Body of pancreas (tissue), 4 donors: ENCODE results near the gene ZFHX2.

Experiments
- POLR2A ChIP-seq, 3 donors: fragments of 450-650 bp; IDR thresholded peaks; one replicate each; pipeline ENCODE4 v1.6.1; 2016; ENCODE audit warnings: antibody characterized with exemption in 3 of 3, mild to moderate bottlenecking in 2 of 3
- TF ChIP-seq, protein P1 (sequence below), 7 experiments: fragments of 450-650 bp in 4 of 7; fragments of 200-600 bp in 3 of 7; sonication (generic) in 3 of 7; IDR thresholded peaks; one replicate each; pipeline ENCODE4 v1.5.1; 2016 to 2019; ENCODE audit warnings: antibody characterized with exemption in 7 of 7

DNA sequence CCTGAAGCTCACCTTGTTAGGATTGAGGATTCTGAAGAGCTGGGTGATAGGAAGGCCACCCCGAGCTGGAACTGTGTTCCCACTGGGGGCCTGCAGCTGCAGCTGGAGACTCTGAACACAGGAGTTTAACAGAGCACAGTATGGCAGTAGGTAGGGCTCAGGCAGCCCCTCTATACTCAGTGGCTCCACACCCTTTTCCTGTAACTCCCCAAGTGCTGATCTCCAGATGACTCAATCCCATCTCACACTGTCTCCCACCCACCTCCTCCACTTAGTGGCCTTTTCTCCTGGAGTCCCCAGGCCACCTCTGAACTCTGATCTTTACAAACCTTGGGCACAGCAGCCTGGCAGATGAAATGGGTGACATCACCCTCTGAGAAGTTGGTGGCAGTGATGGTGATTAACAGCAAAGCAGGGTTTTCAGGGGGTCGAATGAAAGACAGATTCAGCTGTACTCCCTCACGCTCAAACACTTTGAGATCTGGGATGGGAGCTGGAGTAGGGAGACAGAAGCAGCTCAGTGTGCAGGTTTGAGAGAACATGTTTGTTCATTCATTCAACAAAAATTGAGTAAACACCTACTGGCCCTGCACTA is 8.5 kb upstream of the ZFHX2 start:
- TF ChIP-seq, protein P1, sequence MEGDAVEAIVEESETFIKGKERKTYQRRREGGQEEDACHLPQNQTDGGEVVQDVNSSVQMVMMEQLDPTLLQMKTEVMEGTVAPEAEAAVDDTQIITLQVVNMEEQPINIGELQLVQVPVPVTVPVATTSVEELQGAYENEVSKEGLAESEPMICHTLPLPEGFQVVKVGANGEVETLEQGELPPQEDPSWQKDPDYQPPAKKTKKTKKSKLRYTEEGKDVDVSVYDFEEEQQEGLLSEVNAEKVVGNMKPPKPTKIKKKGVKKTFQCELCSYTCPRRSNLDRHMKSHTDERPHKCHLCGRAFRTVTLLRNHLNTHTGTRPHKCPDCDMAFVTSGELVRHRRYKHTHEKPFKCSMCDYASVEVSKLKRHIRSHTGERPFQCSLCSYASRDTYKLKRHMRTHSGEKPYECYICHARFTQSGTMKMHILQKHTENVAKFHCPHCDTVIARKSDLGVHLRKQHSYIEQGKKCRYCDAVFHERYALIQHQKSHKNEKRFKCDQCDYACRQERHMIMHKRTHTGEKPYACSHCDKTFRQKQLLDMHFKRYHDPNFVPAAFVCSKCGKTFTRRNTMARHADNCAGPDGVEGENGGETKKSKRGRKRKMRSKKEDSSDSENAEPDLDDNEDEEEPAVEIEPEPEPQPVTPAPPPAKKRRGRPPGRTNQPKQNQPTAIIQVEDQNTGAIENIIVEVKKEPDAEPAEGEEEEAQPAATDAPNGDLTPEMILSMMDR (IDR thresholded peaks at IDR 0.05): no peak
- no peak for TF ChIP-seq POLR2A (IDR thresholded peaks at IDR 0.05)
